GM13976 (cell line): ENCODE data around the gene ABHD3.
"Not testable (repeated sequence)": the region's sequence is repeated elsewhere in the genome, so short reads cannot be mapped to it uniquely, and the experiment has no call there.

Source experiments
- DNase-seq: peaks from one replicate; pipeline ENCODE4 v3.0.0; 2012; ENCODE audit warnings: low spot score
- CTCF ChIP-seq: IDR thresholded peaks from 2 replicates; pipeline ENCODE4 v1.5.1; 2012; ENCODE audit warnings: borderline replicate concordance, mild to moderate bottlenecking; ENCODE audit not compliant: insufficient read depth; ENCODE audit errors: extremely low read depth, missing control alignments, control extremely low read depth
- in situ Hi-C: fragments of 300-500 bp; cut with MboI; formaldehyde crosslinking; loops from one replicate; pipeline ENCODE4 v1.12.0; 2022; ENCODE audit warnings: low sequenced_read_pairs, mixed read lengths, inconsistent platforms; ENCODE audit not compliant: unreplicated experiment

ABHD3 gene

GRCh38 chr18:21689736-21690135 lies 14.8 kb downstream of the ABHD3 start:
- in situ Hi-C loops, result no loop called here
- no peak for DNase-seq
- TF ChIP-seq CTCF, result no peak

GRCh38 chr18:21686282-21687105 lies 18.1 kb downstream of the ABHD3 start:
- DNase-seq, result no peak
- TF ChIP-seq CTCF, result no peak
- in situ Hi-C loops, result no loop called here

- in situ Hi-C loops, DNase-seq: not testable (repeated sequence)
These were observed 19.0 kb downstream of the ABHD3 start for GRCh38 chr18:21685556-21685981.

- in situ Hi-C loops, result no loop called here
- no peak for DNase-seq
- TF ChIP-seq CTCF, result no peak
These were observed 19.8 kb downstream of the ABHD3 start for GRCh38 chr18:21684731-21685130.

GRCh38 chr18:21682371-21683051 lies 22.1 kb downstream of the ABHD3 start:
- in situ Hi-C loops, result no loop called here
- TF ChIP-seq CTCF, result no peak
- DNase-seq, result peak; percentile 51

GRCh38 chr18:21680161-21680560 lies 24.4 kb downstream of the ABHD3 start:
- in situ Hi-C loops, result no loop called here
- DNase-seq, result no peak

More at GRCh38 chr18:21680161-21680560, 24.4 kb downstream of the ABHD3 start:
- TF ChIP-seq CTCF, result no peak
